Endometrium (tissue), 2 donors: ENCODE measurements around the gene PLOD2.

Experiments used
- FAIRE-seq: peaks from 2 replicates; lab custom pipeline; 2012; peaks lifted over from hg19 to GRCh38; lab: Jason Lieb, UNC
- donor health status: control.
- donor health status: control.

Gene PLOD2

DNA sequence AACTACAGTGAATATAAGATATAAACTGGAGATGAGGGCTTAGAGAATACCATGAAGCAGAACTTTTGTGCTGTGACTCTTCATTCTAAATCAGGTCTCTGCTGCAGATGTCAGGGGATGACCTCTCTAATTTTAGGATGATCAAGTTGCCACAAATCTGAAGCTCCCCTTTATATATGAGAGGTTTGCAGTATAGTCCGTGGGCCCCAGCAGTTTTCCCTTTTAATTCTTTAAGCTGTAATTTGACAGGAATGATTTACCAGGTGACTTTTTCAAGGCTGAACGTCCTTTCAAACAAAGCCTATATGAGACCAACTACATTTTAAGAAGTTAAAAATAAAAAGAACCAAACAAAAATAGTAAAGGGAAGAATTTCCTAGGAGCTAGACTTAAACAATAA is 4.9 kb upstream of the PLOD2 start:
- FAIRE-seq = no peak

DNA sequence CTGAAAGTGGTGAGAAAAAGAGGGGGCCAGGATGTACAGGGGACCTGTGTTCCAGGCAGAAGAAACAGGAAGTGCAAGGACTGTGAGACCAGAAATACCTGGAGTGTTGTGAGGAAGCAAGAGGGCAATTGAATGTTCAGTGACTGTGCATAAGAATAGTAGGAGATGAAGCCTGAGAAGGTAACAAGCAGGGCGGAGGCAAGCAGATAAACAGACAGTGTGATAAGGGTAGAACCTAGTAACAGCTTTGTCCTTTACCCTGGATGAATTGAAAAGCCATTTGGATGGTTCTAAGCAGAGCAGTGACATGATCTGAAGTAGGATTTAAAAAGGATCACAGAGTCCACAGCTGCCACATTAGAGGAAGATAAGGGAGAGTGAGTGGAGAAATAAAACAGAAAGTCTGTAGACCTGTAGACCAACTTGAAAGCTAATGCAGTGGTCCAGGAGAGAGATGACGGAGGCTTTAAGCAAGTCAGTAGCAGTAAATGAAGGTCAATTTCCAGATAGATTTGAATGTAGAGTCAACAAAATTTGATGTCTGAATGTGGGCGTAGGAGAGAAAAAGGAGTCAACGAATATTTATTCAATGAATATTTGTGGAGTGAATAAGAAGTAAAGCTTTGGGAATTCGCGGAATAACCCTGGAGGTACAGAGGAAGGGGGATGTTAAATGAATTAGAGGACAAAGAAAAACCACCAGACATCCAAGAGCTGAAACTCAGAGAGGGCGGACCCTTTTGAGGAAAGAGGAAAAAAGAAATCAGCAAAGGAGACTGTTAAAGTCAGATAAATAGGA is 4.2 kb upstream of the PLOD2 start:
- FAIRE-seq = no peak

DNA sequence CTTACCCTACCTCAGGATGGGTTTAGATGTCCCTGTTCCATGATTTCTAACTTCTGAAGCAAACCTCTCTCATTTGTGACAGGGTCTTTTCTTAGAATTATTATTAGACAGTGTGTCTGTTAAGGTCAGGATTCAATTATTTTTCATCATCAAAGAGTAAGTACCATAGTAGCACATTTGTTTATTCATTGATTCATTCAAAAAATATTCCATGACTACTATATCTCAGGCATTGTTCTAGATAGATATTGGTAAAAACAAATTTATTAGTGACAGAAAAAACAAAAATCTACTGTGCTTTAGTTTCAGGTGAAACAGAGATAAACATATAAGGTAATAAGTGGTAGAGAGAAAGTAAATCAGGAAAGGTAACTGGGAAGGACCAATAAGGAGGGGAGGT is 3.5 kb upstream of the PLOD2 start:
- FAIRE-seq = no peak

DNA sequence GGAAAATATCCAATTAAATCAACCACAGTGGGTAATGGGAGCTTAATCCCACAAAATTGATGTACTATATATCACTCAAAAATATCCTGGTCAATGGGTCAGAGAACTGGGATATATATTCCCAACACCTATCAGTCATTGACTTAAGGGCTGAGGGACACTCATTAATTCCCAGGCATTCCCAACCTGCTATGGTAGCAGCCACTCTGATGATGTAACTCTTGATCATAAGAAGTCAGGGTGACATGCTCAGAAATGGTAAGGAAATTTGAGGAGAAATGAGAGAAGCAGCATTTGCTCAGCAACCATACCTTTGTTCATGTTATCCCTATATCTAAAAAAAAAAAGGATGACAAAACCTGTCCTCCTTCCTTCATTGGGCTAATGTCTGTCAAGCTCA is 3.1 kb upstream of the PLOD2 start:
- FAIRE-seq = no peak

DNA sequence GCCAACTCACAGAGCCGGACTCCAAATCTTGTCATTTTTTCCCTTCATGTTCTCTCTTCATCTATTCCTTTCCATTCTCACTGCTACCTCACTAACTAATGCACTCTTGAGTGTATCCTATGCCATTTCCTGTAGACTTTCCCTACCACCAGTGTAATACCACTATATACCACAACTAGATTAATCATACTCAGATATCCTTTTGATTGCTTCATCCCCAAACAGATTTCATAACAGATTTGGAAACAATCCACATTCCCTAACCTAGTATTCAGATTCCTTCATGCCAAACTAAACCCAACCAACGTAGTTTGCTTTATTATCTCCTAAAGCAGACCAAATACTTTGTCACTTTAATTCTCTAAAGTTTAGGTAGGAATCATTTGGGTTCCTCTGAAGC is 2.6 kb upstream of the PLOD2 start:
- FAIRE-seq = no peak

DNA sequence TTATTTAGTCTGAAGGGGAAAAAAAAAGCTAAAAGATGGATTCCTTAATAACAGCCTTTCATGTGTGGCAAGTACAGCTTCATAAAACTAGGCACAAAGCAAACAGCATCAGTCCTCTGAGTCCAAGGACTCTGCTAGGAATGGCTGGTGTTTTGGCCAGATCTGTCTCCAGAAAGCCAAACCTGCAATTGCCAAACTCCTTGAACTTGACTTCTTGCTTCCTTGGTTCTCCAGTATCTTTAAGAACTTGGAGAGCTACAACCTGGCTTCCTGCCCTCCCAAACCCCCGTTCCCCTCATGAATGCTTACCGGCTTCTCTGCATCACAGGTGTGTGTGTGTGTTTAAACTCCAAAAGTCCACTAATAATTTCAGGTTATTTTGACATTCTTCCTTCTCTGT is 1.6 kb upstream of the PLOD2 start:
- FAIRE-seq = no peak

DNA sequence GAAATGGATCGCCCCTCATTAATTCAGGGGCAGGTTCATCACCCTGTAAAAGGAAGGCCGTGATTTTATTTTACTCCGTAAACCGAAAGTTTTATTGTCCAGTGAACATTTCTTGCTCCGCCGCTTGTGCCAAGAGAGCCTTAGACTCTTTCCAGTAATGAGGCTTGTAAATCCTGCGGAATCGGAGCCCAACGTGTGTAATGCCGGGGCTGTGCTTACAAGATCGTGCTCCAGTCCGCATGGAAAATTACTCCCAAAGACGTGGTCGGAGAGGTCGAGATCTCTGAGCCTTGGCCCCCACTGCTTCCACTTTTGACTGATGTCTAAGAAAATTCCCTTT is 649 bp upstream of the PLOD2 start:
- FAIRE-seq = no peak

DNA sequence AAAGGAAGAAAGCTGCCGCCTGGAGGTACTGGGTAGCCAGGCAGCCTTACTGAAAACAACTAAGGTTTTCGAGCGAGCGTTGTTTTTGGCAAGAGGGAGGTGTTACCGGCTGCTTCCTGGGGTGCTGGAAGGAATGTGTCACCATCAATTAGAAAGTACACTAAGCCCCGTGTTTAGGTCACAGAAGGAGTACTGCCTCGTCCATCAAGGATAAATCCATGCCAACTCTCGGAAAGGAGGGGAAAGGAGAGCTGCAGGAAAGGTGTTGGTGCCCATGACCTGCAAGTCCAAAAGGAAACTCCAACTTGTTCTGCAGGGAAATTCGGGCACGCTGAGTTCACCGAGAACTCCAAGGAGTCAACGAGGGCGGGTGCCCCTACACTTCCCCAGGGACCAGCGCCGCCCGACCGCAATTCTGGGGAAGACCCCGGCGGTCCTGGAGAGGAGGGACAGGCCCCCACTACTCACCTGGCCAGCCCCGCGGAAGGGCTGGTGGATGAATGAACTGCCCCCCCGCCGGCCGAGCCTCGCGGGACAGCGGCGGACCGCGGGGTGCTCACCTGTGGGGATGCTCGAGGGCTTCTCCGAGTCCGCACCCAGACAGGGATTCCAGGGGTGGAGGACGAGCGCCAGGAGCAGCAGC is 542 bp downstream of the PLOD2 start:
- no peak for FAIRE-seq

DNA sequence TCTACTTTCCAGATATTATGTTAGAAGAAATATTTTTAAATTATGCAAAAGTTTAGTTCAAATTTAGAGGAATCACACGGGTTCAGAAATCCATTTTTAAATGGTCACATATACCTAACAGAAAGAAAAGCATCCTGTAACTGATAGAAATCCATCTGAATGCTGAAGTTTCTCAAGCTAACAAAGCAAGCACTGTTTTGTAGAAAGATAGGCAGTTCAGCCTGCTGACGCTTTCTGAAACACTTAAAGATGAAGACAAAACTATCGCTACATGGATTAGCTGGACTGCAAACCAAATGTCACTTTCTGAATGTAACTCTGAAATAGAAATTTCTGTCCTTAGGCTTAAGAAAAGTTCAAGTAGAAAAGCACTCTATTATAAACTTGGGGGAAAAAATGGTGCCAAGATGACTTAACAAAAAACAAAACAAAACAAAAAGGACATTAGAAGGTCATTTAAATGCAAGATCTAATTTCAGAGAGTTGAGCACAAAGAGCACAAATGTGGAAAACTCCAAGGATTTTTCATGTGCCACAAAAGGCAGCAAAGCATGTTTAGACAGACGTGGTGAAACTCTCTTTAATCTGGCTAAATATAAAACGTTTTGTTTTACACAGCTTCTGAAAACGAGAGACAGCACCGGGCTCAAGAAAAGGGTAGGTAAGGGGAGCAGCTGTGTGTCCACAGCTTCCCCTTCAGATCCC is 1.2 kb downstream of the PLOD2 start:
- FAIRE-seq = peak; percentile 35

DNA sequence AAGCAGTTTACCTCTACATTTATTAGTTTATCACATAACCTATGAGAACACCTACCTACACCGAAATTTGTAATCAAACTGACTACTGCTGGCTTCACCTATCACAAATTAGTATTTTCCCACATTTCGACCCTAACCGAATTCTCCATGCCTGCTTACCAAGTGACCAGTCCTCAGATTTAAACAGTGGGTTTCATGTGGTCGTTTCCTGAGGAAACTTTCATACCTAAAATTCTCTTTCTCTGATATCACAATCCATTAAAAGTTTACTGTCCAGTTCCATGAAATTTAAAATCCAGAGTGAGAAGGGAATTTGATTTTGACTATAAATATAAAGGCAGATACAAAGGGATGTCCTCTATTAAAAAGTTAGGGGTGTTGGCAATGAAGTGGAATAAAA is 1.9 kb downstream of the PLOD2 start:
- FAIRE-seq = no peak

DNA sequence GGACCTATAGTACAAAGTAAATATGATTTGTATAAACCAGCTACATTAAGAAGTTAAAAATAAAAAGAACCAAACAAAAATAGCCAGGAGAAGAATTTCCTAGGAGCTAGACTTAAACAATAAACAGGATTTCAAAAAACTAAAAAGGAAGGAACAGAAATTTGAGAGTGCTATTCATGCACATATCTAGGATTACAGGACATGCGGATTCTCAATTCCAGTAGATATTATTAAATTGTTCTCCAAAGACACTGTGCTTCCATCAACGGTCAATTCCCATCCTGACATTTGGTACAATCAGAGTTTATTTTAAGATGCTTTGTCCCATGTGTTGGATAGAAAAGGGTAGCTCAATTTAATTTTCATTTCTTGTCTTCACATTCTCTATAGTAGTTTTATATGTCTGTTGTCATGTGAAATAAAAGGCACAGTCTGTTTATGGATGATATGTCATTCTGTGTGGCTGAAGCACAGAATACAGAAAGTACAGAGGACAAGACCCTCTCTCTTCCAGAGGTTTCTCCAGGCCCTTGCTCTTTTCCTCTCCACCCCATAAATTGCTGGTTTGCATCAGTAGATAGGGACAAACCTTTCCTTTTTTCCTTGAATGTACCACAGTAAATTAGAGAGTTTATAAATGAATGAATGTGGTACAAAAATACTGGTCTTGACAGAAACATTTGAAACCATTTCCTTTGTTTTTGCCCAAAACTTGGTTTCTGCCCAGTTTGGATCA is 3.5 kb downstream of the PLOD2 start:
- FAIRE-seq = no peak

DNA sequence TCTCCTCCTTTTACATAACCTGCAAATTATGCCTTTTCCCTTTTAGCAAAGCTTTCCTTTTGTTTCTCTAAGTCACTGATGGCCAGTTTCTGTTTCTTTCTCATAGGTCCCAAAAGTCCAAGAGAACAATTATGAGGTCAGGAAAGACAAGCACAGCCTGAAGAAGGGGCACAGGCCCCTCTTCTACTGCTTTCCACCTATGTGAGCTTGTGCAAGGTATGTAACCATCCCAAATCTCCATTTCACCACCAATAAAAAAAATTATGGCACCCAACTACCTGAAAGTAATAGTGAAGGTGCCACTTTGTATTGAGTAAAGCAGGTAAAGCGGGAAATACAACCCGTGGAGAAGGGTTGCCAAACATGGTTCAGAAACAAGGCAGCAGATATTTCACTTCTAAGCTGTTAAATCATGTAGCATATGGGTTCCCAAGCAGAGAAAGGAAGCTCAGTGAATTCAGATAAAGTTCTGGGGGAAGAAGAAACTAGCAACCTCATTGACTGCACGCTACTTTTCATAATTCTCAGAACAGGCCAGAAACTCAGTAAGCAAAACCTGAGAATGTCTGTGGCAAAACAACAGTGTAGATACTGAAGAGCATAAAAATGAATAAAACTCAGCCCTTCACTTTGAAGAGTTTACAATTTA is 4.2 kb downstream of the PLOD2 start:
- no peak for FAIRE-seq

DNA sequence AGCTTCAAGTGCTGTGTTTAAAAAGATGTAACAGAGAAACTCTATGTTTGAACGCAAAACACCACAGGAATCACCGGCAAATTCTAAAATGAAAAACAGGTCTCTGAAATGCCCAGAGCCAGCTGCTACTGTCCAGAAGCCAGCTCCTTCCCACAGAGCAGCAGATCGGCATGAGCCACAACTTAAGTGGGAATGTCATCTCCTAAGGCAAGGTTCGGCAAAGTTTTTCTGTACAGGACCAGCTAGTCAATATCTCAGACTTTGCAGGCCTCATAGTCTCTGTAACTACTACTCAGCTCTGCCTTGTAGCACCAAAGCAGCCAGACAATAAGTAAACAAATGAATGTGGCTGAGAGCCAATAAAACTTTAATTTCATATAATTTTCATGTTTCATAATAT is 4.9 kb downstream of the PLOD2 start:
- no peak for FAIRE-seq

DNA sequence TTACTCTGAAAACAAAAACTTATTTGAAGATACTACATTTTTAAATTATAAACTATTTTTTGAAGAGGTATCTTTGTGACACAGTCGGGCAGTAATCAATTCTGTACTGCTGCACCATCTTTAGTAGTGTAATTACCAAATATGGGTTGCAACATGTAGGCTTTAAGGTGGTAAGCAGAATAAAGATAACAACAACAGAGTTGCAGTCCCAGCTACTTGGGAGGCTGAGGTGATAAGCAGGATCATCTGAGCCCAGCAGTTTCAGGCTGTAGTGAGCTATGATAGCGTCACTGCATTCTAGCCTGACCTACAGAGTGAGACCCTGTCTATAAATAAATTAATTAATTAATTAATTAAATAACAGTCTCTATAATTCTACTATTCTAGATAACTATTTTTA is 6.0 kb downstream of the PLOD2 start:
- FAIRE-seq = no peak

DNA sequence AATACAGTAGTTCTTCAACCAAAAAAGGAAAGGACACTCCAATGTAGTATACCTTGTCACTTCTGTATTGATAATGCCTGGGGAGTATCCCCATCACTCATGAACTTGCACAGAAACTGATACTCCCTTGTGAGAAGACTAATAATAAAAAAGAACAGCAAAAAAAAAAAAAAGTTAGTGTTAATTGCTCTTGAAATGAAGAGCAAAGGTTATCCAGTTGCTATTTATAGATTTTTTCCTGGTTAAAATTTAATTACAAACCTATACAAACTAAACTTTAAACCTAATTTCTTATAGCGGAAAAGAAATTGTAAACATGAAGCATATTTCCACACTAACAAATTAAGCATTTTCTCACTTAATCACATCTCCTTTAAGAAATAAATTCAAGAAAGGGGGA is 6.7 kb downstream of the PLOD2 start:
- no peak for FAIRE-seq

DNA sequence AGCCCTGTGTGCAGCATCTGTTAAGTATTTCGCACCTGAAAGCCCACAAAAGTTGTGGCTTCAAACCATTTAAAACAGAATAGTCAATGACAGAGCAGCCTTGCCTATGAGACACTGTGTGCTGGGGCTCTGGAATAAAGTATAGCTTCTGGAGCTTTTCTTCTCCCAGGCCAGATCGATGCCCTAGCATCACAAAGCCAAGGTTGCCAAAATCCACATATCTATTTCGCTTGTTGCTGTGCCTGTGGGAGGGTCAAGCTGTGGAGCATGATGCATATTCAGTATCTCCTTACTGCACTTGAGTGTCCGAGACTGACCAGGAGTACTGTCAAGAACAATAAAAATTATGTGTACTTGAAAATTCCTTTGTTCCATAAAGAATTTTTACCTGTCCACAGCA is 7.6 kb downstream of the PLOD2 start:
- FAIRE-seq = no peak

DNA sequence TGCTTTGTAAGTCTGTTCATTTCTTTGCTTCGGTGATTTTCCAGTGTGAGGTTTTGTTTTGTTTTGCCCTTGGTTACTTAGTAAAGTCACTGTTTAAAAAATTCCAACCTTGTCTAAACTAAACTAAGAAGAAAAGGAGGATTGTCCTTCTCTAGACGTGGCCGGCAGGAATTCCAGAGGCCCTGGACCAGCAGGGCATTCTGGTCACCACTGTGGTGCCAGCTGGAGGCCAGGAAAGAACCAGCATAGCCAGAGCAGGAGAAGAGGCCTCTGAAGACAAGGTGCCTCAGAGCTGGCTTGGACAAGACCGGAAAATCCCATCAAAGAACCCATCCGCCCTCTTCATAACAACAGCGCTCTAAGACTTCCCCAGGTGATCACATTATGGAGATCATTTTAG is 8.2 kb downstream of the PLOD2 start:
- no peak for FAIRE-seq

DNA sequence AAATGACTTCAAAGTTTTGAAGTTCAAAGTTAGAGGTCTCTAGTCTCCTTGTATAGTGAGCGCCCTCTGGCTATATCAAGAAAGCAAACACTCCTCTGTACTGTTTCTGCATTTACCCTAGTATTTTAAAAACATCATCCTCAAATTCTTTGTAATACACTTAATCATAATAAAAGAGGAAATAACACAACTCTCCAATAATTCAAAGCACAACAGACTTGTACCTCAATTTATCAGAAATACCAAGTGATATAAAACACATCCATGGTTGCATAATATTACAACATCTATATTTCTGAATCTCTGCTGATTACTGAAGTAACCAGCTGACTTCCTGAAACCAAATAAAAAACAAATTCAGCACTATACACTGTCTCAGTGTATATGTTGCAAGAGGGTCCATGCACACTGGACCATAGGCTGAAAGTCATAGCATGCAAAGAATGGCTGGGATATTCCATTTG is 12.5 kb downstream of the PLOD2 start:
- FAIRE-seq = peak; percentile 54

DNA sequence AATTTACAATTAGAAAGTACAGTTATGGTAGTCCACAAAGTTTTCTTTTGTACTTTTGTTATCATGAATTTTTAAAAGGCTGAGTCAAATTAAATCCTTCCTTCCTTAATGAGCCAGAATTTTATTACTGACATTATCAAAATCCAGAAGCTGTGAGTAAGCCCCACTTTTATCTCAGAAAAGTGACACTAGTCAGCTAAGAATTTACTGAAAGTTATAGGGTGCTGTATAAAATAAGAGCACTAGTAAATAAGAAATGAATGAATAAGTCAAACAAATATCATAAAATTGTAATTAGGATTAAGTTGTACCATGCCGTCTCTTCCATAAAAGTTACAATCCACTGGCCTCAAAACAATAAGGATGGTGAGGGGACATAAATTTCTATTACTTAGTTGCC is 15.3 kb downstream of the PLOD2 start:
- peak; percentile 86 for FAIRE-seq

DNA sequence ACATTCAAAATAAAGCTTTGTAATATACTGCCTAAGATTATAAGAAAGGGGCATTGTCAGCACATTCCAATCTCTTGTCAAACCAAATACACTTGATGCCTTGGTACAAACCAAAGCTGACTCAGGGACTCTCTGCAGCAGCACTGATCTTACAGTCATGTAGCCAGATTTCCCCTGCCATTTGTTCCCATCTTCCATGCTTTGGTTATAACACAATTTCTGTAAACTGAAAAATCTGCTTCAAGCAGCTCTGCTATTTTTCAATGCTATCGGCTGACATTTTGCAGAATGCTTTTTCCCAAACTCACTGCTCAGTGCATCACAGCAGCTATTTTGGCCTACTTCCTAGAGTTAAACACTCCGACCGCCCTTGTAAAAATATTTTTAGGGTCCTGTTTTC is 18.2 kb downstream of the PLOD2 start:
- FAIRE-seq = peak; percentile 94

DNA sequence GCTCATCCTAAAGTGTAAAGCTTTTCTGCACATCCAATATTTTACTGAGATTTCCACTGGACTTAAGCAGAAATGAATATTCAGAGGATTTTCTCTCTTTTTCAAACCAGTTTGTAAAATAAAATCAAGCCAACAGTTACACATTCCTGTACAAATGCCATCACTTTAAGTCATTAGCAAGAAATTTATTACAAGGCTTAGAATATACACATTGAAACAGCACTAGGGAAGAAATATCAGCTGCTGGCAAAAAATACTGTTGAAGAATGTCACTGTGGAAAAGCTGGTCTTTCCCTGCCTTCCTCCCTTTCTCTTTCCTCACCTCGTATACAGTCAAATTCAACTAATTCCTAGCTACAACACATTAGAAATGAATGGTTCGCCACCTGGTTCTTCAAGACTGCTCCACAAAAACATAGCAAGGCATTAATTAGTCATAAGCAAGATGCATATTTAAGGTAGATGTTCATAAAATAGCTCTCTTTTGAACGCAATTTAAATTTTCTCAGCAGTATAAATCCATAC is 21.3 kb downstream of the PLOD2 start:
- no peak for FAIRE-seq

DNA sequence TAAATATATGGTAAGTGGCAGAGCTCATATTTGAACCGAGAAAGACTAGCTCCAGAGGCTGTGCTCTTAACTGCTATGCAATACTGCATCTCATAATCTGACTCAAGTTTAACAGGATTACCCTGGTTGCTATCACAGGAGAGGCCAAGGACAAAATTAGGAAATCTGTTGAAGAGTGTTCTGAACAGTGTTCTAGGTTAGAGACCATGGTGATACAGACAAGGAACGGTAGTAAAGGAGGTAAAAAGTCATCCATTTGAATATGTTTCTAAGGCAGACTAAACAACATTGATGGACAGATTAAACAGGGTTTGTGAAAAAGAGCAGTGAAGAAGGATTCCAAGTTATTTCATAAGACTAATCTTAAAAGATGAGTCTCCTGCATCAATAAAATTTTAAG is 22.1 kb downstream of the PLOD2 start:
- FAIRE-seq = no peak
